H1 (cell line): ENCODE measurements around the gene TPP2. TPM values are rescaled to one million over a fixed set of nuclear protein-coding genes. Genes with fewer than 3 reads are reported as not detected.

Source experiments
- CTCF ChIA-PET: fragments of 300-600 bp; sonication (Branson Sonifier 250); formaldehyde crosslinking; loops from one replicate; lab custom pipeline; 2021; ENCODE audit not compliant: partially characterized antibody; lab: Charles Lee
- POLR2A ChIA-PET: fragments of 300-600 bp; sonication (Branson Sonifier 250); formaldehyde crosslinking; loops from one replicate; lab custom pipeline; 2021; ENCODE audit warnings: inconsistent platforms; ENCODE audit not compliant: partially characterized antibody; lab: Charles Lee
- DNase-seq, 2 experiments: peaks; one replicate each; pipeline versions ENCODE4 v3.0.0 to v3.0.0-alpha.2; 2010 to 2022; ENCODE audit warnings: low spot score in 2 of 2, low read depth in 1 of 2, mixed read lengths in 1 of 2
- FAIRE-seq: peaks from 2 replicates; lab custom pipeline; 2011; peaks lifted over from hg19 to GRCh38; lab: Jason Lieb, UNC
- H2AFZ ChIP-seq: 2 replicates; pipeline ENCODE4 v1.8.1; 2012; ENCODE audit warnings: low read length, inconsistent platforms
- H2AK5ac ChIP-seq: 2 replicates; pipeline ENCODE4 v1.6.1; 2013; ENCODE audit warnings: low read depth, low read length
- H2BK120ac ChIP-seq: replicated peaks from 2 replicates; pipeline ENCODE3; 2013; ENCODE audit warnings: low read depth, low read length, inconsistent platforms
- H2BK12ac ChIP-seq: 2 replicates; pipeline ENCODE4 v1.6.1; 2013; ENCODE audit warnings: low read depth, low read length
- H2BK15ac ChIP-seq: 2 replicates; pipeline ENCODE4 v1.6.1; 2013; ENCODE audit warnings: low read length
- H2BK20ac ChIP-seq: 2 replicates; pipeline ENCODE4 v1.6.1; 2013; ENCODE audit warnings: low read length
- H2BK5ac ChIP-seq: 2 replicates; pipeline ENCODE4 v1.6.1; 2013; ENCODE audit warnings: low read depth, low read length
- H3K14ac ChIP-seq: 2 replicates; pipeline ENCODE4 v1.6.1; 2013; ENCODE audit warnings: inconsistent platforms; ENCODE audit not compliant: insufficient read length
- H3K18ac ChIP-seq: 2 replicates; pipeline ENCODE4 v1.6.1; 2013; ENCODE audit warnings: low read length; ENCODE audit errors: extremely low read depth
- H3K23ac ChIP-seq: 2 replicates; pipeline ENCODE4 v1.6.1; 2013; ENCODE audit warnings: inconsistent platforms; ENCODE audit not compliant: insufficient read length
- H3K23me2 ChIP-seq: 2 replicates; pipeline ENCODE4 v1.6.1; 2013; ENCODE audit warnings: low read depth, low read length
- H3K27ac ChIP-seq: 2 replicates; pipeline ENCODE4 v1.6.1; 2011; ENCODE audit warnings: low read depth, low read length, inconsistent platforms
- H3K27me3 ChIP-seq, 4 experiments: replicated peaks in 1 of 4; 1 replicate in 1 of 4; 2 replicates in 3 of 4; pipeline versions ENCODE4 v1.6.1 to v1.8.1; 2011 to 2013; ENCODE audit warnings: low read length in 3 of 4, mild to moderate bottlenecking in 3 of 4, inconsistent platforms in 2 of 4, mixed read lengths in 2 of 4, moderate library complexity in 1 of 4; ENCODE audit not compliant: control insufficient read depth in 3 of 4, insufficient read depth in 3 of 4; ENCODE audit errors: extremely low read depth in 1 of 4
- H3K36me3 ChIP-seq, 4 experiments: 2 replicates each; pipeline versions ENCODE4 v1.6.1 to v1.8.1; 2011 to 2013; ENCODE audit warnings: mild to moderate bottlenecking in 4 of 4, low read length in 3 of 4, moderate library complexity in 2 of 4, control low read depth in 1 of 4, inconsistent platforms in 1 of 4; ENCODE audit not compliant: insufficient read depth in 4 of 4, control insufficient read depth in 2 of 4
- H3K4ac ChIP-seq: replicated peaks from 2 replicates; pipeline ENCODE3; 2013; ENCODE audit warnings: low read length, low read depth, mixed read lengths, inconsistent platforms; ENCODE audit not compliant: insufficient read length
- H3K4me1 ChIP-seq, 4 experiments: replicated peaks in 1 of 4; 1 replicate in 1 of 4; 2 replicates in 3 of 4; pipeline versions ENCODE4 v1.6.1 to v1.8.1; 2011 to 2013; ENCODE audit warnings: low read length in 3 of 4, inconsistent platforms in 2 of 4, mixed read lengths in 1 of 4; ENCODE audit not compliant: insufficient read depth in 4 of 4, control insufficient read depth in 3 of 4
- H3K4me2 ChIP-seq, 2 experiments: 2 replicates each; pipeline versions ENCODE4 v1.6.1 to v1.8.1; 2011 to 2013; ENCODE audit warnings: low read depth in 2 of 2, low read length in 2 of 2, control low read depth in 1 of 2, inconsistent platforms in 1 of 2, mild to moderate bottlenecking in 1 of 2; ENCODE audit not compliant: insufficient read depth in 1 of 2
- H3K4me3 ChIP-seq, 4 experiments: fragments of 200-600, 300-600 bp in 1 of 4; sonication (generic), shearing (Covaris generic), sonication (Bioruptor Twin) in 1 of 4; 2 replicates each; pipeline versions ENCODE4 v1.5.1 to v1.8.1; 2011 to 2016; ENCODE audit warnings: low read length in 4 of 4, low read depth in 3 of 4, control low read depth in 2 of 4, inconsistent platforms in 2 of 4, mild to moderate bottlenecking in 2 of 4, mixed read lengths in 1 of 4, moderate library complexity in 1 of 4; ENCODE audit not compliant: insufficient read depth in 2 of 4; ENCODE audit errors: extremely low read depth in 1 of 4
- H3K56ac ChIP-seq: replicated peaks from 2 replicates; pipeline ENCODE3; 2013; ENCODE audit warnings: low read depth, mild to moderate bottlenecking, mixed read lengths, low read length, inconsistent platforms; ENCODE audit not compliant: insufficient read length
- H3K79me1 ChIP-seq: 2 replicates; pipeline ENCODE4 v1.6.1; 2013; ENCODE audit warnings: low read depth, low read length, control low read depth
- H3K79me2 ChIP-seq, 2 experiments: 2 replicates each; pipeline versions ENCODE4 v1.6.1 to v1.8.1; 2012 to 2013; ENCODE audit warnings: low read length in 2 of 2, mild to moderate bottlenecking in 2 of 2, inconsistent platforms in 1 of 2; ENCODE audit not compliant: insufficient read depth in 2 of 2, control insufficient read depth in 1 of 2
- H3K9ac ChIP-seq, 4 experiments: replicated peaks in 1 of 4; 1 replicate in 1 of 4; 2 replicates in 3 of 4; pipeline versions ENCODE4 v1.6.1 to v1.8.1; 2011 to 2013; ENCODE audit warnings: low read depth in 3 of 4, low read length in 3 of 4, control low read depth in 2 of 4, mild to moderate bottlenecking in 2 of 4, moderate library complexity in 2 of 4, inconsistent platforms in 1 of 4; ENCODE audit errors: extremely low read depth in 1 of 4
- H3K9me3 ChIP-seq, 2 experiments: 2 replicates each; pipeline versions ENCODE4 v1.6.1 to v1.8.1; 2012 to 2013; ENCODE audit warnings: mild to moderate bottlenecking in 2 of 2, moderate library complexity in 2 of 2, control low read depth in 1 of 2, inconsistent platforms in 1 of 2, low read depth in 1 of 2, low read length in 1 of 2, mixed read lengths in 1 of 2; ENCODE audit not compliant: insufficient read depth in 2 of 2
- H4K20me1 ChIP-seq, 2 experiments: replicated peaks in 1 of 2; 2 replicates each; pipeline versions ENCODE3 to v1.8.1; 2011 to 2013; ENCODE audit warnings: inconsistent platforms in 2 of 2, low read length in 2 of 2, mild to moderate bottlenecking in 1 of 2; ENCODE audit not compliant: insufficient read depth in 2 of 2, control insufficient read depth in 1 of 2
- H4K5ac ChIP-seq: 2 replicates; pipeline ENCODE4 v1.6.1; 2013; ENCODE audit warnings: low read length, low read depth, mixed read lengths, inconsistent platforms; ENCODE audit not compliant: insufficient read length
- H4K8ac ChIP-seq: 2 replicates; pipeline ENCODE4 v1.8.0; 2013; ENCODE audit warnings: mild to moderate bottlenecking, moderate library complexity, low read length, inconsistent platforms; ENCODE audit not compliant: insufficient read depth; ENCODE audit errors: extremely low read depth
- H4K91ac ChIP-seq: replicated peaks from 2 replicates; pipeline ENCODE3; 2013; ENCODE audit warnings: low read length, mixed read lengths, inconsistent platforms; ENCODE audit not compliant: insufficient read length
- ASH2L ChIP-seq: fragments of 200-600, 300-600 bp; sonication (generic); IDR thresholded peaks from one replicate; pipeline ENCODE4 v1.7.1; 2017; ENCODE audit warnings: low read length
- BCL11A ChIP-seq, 2 experiments: IDR thresholded peaks; one replicate each; pipeline ENCODE4 v1.6.1; 2011; ENCODE audit warnings: low read depth in 2 of 2, low read length in 2 of 2, mild to moderate bottlenecking in 2 of 2
- CHD2 ChIP-seq: IDR thresholded peaks from 2 replicates; pipeline ENCODE4 v1.6.1; 2012; ENCODE audit warnings: low read length, improper control_type of control experiment
- CREB1 ChIP-seq: IDR thresholded peaks from 2 replicates; pipeline ENCODE4 v1.6.1; 2012; ENCODE audit warnings: inconsistent platforms
- JUN ChIP-seq: IDR thresholded peaks from 2 replicates; pipeline ENCODE4 v1.6.1; 2011; ENCODE audit warnings: low read depth, mild to moderate bottlenecking, improper control_type of control experiment, low read length
- RNF2 ChIP-seq: fragments of 200-900, 300-1000 bp; sonication (generic); IDR thresholded peaks from 2 replicates; pipeline ENCODE4 v1.7.1; 2016; ENCODE audit warnings: borderline replicate concordance, low read depth, mild to moderate bottlenecking, antibody characterized with exemption, low read length; ENCODE audit not compliant: poor library complexity, severe bottlenecking; ENCODE audit errors: missing control alignments
- TCF12 ChIP-seq: IDR thresholded peaks from 2 replicates; pipeline ENCODE4 v1.6.1; 2011; ENCODE audit warnings: low read depth, mild to moderate bottlenecking, low read length
- WGBS, 2 experiments: shearing (Covaris generic) in 1 of 2; methylation state at CpG; one replicate each; pipeline versions ENCODE4 v1.1.6 to v1.1.7; 2013 to 2015; ENCODE audit warnings: low lambda C conversion rate in 2 of 2, mixed read lengths in 2 of 2, inconsistent platforms in 1 of 2, low coverage in 1 of 2, missing lambda C conversion rate in 1 of 2; ENCODE audit not compliant: insufficient replicate concordance in 2 of 2, insufficient coverage in 1 of 2, insufficient read length in 1 of 2; ENCODE audit errors: extremely low coverage in 1 of 2, missing lambda C conversion rate in 1 of 2; 5-methylcytosine and 5-hydroxymethylcytosine counted together
- polyA plus RNA-seq, 7 experiments: library from polyadenylated mRNA; depleted of rRNA in 3 of 7; stranded (reverse) in 5 of 7; unstranded in 2 of 7; fragments of >200 nt in 5 of 7; fragments of 200-250 nt in 2 of 7; gene quantifications; 1 replicate in 5 of 7; 2 replicates in 1 of 7; 4 replicates in 1 of 7; pipeline versions ENCODE4 v1.2.1 to v1.2.3, GENCODE V29; 2011 to 2013; ENCODE audit warnings: missing spikeins in 2 of 7, mixed read lengths in 2 of 7
- total RNA-seq: library from RNA; stranded (reverse); fragmentation: NEBNext Ultra II Directional; extraction: Animal tissue kit (Norgen Biotek cat#: 25700); gene quantifications from 2 replicates; pipeline ENCODE4 v1.2.1, GENCODE V29; 2021
- TF ChIP-seq, protein P1 (sequence below): IDR thresholded peaks from 2 replicates; pipeline ENCODE4 v1.6.1; 2012; ENCODE audit warnings: low read length, inconsistent platforms
- TF ChIP-seq, protein P2 (sequence below), 3 experiments: IDR thresholded peaks; 1 replicate in 2 of 3; 2 replicates in 1 of 3; pipeline versions ENCODE4 v1.5.1 to v1.6.1; 2011; ENCODE audit warnings: low read length in 3 of 3, mild to moderate bottlenecking in 3 of 3, inconsistent platforms in 2 of 3, low read depth in 1 of 3, moderate library complexity in 1 of 3; ENCODE audit not compliant: insufficient read depth in 1 of 3; ENCODE audit errors: control extremely low read depth in 1 of 3

The TPP2 gene
- total and polyA plus RNA-seq, 2 of the 8 experiments (the other 6 are each of a cell fraction or from before 2014, with no cell fraction given) = 15.9 to 85.7 TPM

DNA sequence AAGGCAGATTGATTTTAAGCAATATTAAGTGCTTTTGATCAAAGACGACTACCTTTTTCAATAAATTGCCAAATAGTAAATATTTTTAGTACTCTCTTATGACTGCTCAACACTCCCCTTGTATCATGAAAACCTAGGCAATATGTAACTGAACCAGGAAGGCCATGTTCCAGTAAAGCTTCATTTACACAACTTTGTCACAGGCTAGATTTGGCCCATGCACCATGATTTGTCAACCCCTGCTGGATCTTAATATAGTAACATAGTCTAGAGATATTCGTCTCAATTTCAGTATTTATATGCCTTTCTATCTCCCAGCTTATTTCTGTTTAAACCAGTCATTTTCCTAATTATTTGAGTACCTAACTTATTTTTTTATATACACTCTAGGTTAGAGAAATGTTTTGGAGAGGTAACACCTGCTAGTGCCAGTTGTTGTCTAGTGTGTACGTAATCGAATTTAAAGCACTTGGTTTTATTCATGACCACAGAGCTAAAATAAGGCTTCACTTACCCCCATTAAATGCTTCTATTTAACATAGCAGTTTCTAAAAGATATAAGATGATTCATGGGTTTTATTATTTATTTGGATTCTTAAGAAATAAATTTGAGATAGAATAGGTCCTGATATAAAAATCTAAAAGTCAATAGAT, 21.0 kb downstream of the TPP2 start:
- H3K9me3 ChIP-seq = no peaks in the 10 kb centered on the region
- CTCF ChIA-PET = no interaction called here
- no peak overlapping the region for H2AFZ ChIP-seq
- H3K27me3 ChIP-seq = no peaks in the 10 kb centered on the region
- FAIRE-seq (no peak), DNase-seq (no peak)
- no peak overlapping the region for H3K4ac ChIP-seq
- no peaks in the 10 kb centered on the region; the same call in 1 of the 2 replicates for H3K79me1 ChIP-seq
- H3K4me1 ChIP-seq = no peaks in the 10 kb centered on the region
- H2BK15ac ChIP-seq = no peak overlapping the region
- H4K5ac ChIP-seq = no peak overlapping the region
- no peak overlapping the region for H3K27ac ChIP-seq
- H2BK5ac ChIP-seq = no peak overlapping the region
- POLR2A ChIA-PET = no interaction called here
- no peak overlapping the region for H2BK20ac ChIP-seq
- H3K4me3 ChIP-seq = no peak overlapping the region
- H3K79me2 ChIP-seq = peaks cover 0 to 20% of the 10 kb centered on the region in 2 experiments; a peak in 2 of 4 replicates
- H4K20me1 ChIP-seq = peaks cover 0 to 4% of the 10 kb centered on the region in 2 experiments
- H3K4me2 ChIP-seq = no peak overlapping the region
- WGBS, 2 experiments = 94% methylated on average over 4 of the region's 4 CpGs; no CpG with 5 or more reads in 1 of the 2 experiments
- H2BK12ac ChIP-seq = no peak overlapping the region
- no peak overlapping the region for H4K8ac ChIP-seq
- H3K56ac ChIP-seq = no peak overlapping the region
- no peak overlapping the region for H3K9ac ChIP-seq
- no peak overlapping the region for H3K23ac ChIP-seq
- no peak overlapping the region for H2BK120ac ChIP-seq
- H4K91ac ChIP-seq = no peak overlapping the region
- no peak overlapping the region for H2AK5ac ChIP-seq
- H3K23me2 ChIP-seq = no peaks in the 10 kb centered on the region
- peaks cover 11 to 80% (median 42%) of the 10 kb centered on the region in 4 experiments for H3K36me3 ChIP-seq
- no peak overlapping the region for H3K18ac ChIP-seq
- H3K14ac ChIP-seq = no peak overlapping the region
- TF ChIP-seq TCF12 (no peak), ASH2L (no peak), CHD2 (no peak), CREB1 (no peak), RNF2 (no peak), BCL11A (IDR thresholded peaks at IDR 0.05; ENCODE audit: low read depth in 2 of 2, low read length in 2 of 2) (no peak), JUN (no peak)
- TF ChIP-seq, protein P1, sequence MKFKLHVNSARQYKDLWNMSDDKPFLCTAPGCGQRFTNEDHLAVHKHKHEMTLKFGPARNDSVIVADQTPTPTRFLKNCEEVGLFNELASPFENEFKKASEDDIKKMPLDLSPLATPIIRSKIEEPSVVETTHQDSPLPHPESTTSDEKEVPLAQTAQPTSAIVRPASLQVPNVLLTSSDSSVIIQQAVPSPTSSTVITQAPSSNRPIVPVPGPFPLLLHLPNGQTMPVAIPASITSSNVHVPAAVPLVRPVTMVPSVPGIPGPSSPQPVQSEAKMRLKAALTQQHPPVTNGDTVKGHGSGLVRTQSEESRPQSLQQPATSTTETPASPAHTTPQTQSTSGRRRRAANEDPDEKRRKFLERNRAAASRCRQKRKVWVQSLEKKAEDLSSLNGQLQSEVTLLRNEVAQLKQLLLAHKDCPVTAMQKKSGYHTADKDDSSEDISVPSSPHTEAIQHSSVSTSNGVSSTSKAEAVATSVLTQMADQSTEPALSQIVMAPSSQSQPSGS = no peak
- TF ChIP-seq, protein P2, sequence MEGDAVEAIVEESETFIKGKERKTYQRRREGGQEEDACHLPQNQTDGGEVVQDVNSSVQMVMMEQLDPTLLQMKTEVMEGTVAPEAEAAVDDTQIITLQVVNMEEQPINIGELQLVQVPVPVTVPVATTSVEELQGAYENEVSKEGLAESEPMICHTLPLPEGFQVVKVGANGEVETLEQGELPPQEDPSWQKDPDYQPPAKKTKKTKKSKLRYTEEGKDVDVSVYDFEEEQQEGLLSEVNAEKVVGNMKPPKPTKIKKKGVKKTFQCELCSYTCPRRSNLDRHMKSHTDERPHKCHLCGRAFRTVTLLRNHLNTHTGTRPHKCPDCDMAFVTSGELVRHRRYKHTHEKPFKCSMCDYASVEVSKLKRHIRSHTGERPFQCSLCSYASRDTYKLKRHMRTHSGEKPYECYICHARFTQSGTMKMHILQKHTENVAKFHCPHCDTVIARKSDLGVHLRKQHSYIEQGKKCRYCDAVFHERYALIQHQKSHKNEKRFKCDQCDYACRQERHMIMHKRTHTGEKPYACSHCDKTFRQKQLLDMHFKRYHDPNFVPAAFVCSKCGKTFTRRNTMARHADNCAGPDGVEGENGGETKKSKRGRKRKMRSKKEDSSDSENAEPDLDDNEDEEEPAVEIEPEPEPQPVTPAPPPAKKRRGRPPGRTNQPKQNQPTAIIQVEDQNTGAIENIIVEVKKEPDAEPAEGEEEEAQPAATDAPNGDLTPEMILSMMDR (IDR thresholded peaks at IDR 0.05; ENCODE audit: control extremely low read depth in 1 of 3, insufficient read depth in 1 of 3, low read depth in 1 of 3, low read length in 3 of 3) = no peak
